Stimulated activated CD4-positive, alpha-beta T cell treated with anti-CD3 and anti-CD28 coated beads, TNF-alpha, amount 100 ng/mL, for 48 hours (primary cell): ENCODE results near the gene POU4F3.
A peak's percentile ranks its signal among the peaks of the same experiment; 100 is the strongest.
"Not testable (repeated sequence)": the region's sequence is repeated elsewhere in the genome, so short reads cannot be mapped to it uniquely, and the experiment has no call there.

Experiments used
- DNase-seq, 3 donors: peaks; one replicate each; pipeline ENCODE4 v3.0.0-alpha.2; 2020; ENCODE audit warnings: low read depth in 3 of 3

POU4F3 gene

GRCh38 chr5:146338774-146339714 is at the start of gene POU4F3:
POU4F3 (plus strand) TSS chr5:146338839; CDS start chr5:146339113, 274 bp downstream.
- DNase-seq: no peak

- DNase-seq: no peak
These were observed 48.3 kb upstream of the POU4F3 start for GRCh38 chr5:146290318-146290717.

- peak in 1 of 3 donors; percentile 6 for DNase-seq
These were observed 47.1 kb upstream of the POU4F3 start for GRCh38 chr5:146291421-146292074.

GRCh38 chr5:146296245-146296644 is 42.4 kb upstream of the POU4F3 start:
- DNase-seq: no peak

- not testable (repeated sequence) for DNase-seq
These were observed 39.7 kb upstream of the POU4F3 start for GRCh38 chr5:146298920-146299319.

- no peak for DNase-seq
These were observed 37.0 kb upstream of the POU4F3 start for GRCh38 chr5:146301626-146302025.

GRCh38 chr5:146302406-146302805 is 36.2 kb upstream of the POU4F3 start:
- DNase-seq: no peak

GRCh38 chr5:146306838-146307237 is 31.8 kb upstream of the POU4F3 start:
- DNase-seq: no peak

- DNase-seq: no peak
These were observed 30.8 kb upstream of the POU4F3 start for GRCh38 chr5:146307796-146308195.

- no peak for DNase-seq
These were observed 28.1 kb upstream of the POU4F3 start for GRCh38 chr5:146310540-146310939.

- no peak for DNase-seq
These were observed 27.4 kb upstream of the POU4F3 start for GRCh38 chr5:146311278-146311677.

GRCh38 chr5:146313027-146313426 is 25.6 kb upstream of the POU4F3 start:
- no peak for DNase-seq

GRCh38 chr5:146321571-146321970 is 17.1 kb upstream of the POU4F3 start:
- no peak for DNase-seq

GRCh38 chr5:146327257-146327870 is 11.3 kb upstream of the POU4F3 start:
- no peak for DNase-seq

GRCh38 chr5:146327989-146328388 is 10.7 kb upstream of the POU4F3 start:
- no peak for DNase-seq

GRCh38 chr5:146329697-146330096 is 8.9 kb upstream of the POU4F3 start:
- DNase-seq: no peak

GRCh38 chr5:146331423-146331822 is 7.2 kb upstream of the POU4F3 start:
- no peak for DNase-seq

GRCh38 chr5:146334074-146334533 is 4.5 kb upstream of the POU4F3 start:
- no peak for DNase-seq

GRCh38 chr5:146336197-146336596 is 2.4 kb upstream of the POU4F3 start:
- no peak for DNase-seq

GRCh38 chr5:146337264-146337904 is 1.3 kb upstream of the POU4F3 start:
- DNase-seq: no peak

- no peak for DNase-seq
These were observed 711 bp upstream of the POU4F3 start for GRCh38 chr5:146337928-146338327.

- no peak for DNase-seq
These were observed 1.1 kb downstream of the POU4F3 start for GRCh38 chr5:146339715-146340259.
